Kidney (tissue), 14 donors: ENCODE results near the gene OLIG2. TPM values are rescaled to one million over a fixed set of nuclear protein-coding genes. Genes with fewer than 3 reads are reported as not detected.

Experiments used
- DNase-seq, 5 donors: peaks; one replicate each; pipeline ENCODE4 v3.0.0-alpha.2; 2013 to 2020
- FAIRE-seq: peaks from 2 replicates; lab custom pipeline; 2012; peaks lifted over from hg19 to GRCh38; lab: Jason Lieb, UNC
- H3K27ac ChIP-seq, 2 donors: one replicate each; pipeline ENCODE4 v1.7.0; 2013; ENCODE audit warnings: low read depth in 2 of 2, low read length in 2 of 2, inconsistent platforms in 1 of 2
- H3K27me3 ChIP-seq: one replicate; pipeline ENCODE4 v1.7.1; 2013; ENCODE audit warnings: low read length, inconsistent platforms; ENCODE audit not compliant: control insufficient read depth, insufficient read depth
- H3K36me3 ChIP-seq, 3 donors: one replicate each; pipeline versions ENCODE4 v1.7.0 to v1.7.1; 2013; ENCODE audit warnings: low read length in 3 of 3, control low read depth in 1 of 3, inconsistent platforms in 1 of 3; ENCODE audit not compliant: insufficient read depth in 3 of 3, control insufficient read depth in 2 of 3
- H3K4me1 ChIP-seq, 3 donors: one replicate each; pipeline versions ENCODE4 v1.7.0 to v1.7.1; 2013; ENCODE audit warnings: low read length in 3 of 3, inconsistent platforms in 1 of 3, low read depth in 1 of 3; ENCODE audit not compliant: control insufficient read depth in 2 of 3, insufficient read depth in 2 of 3
- H3K4me3 ChIP-seq, 3 donors: one replicate each; pipeline versions ENCODE4 v1.7.0 to v1.8.1; 2013; ENCODE audit warnings: low read length in 3 of 3, control low read depth in 1 of 3, inconsistent platforms in 1 of 3
- H3K9ac ChIP-seq, 3 donors: one replicate each; pipeline versions ENCODE4 v1.7.0 to v1.7.1; 2013; ENCODE audit warnings: low read length in 3 of 3, control low read depth in 1 of 3, inconsistent platforms in 1 of 3
- H3K9me3 ChIP-seq, 3 donors: one replicate each; pipeline versions ENCODE4 v1.7.0 to v1.7.1; 2013; ENCODE audit warnings: low read length in 3 of 3, control low read depth in 1 of 3, inconsistent platforms in 1 of 3; ENCODE audit not compliant: control insufficient read depth in 2 of 3, insufficient read depth in 1 of 3
- intact Hi-C: fragments of 100-400 bp; cut with DNase I; formaldehyde crosslinking; loops from one replicate; pipeline ENCODE4 v1.11.1; 2022
- polyA plus RNA-seq: library from polyadenylated mRNA; stranded (reverse); fragments of 350-450 nt; fragmentation: Illumina TruSeq; extraction: RNeasy Lipid Tissue Mini Kit (QIAGEN cat#74804); gene quantifications from one replicate; pipeline ENCODE4 v1.2.3, GENCODE V29; 2014; ENCODE audit warnings: low read depth, low replicate concordance; ENCODE audit not compliant: insufficient read depth
- total RNA-seq: library from RNA; stranded (reverse); fragmentation: NEBNext Ultra II Directional; extraction: Animal tissue kit (Norgen Biotek cat#: 25700); gene quantifications from one replicate; pipeline ENCODE4 v1.2.1, GENCODE V29; 2021
- TF ChIP-seq, protein P1 (sequence below): IDR thresholded peaks from 3 replicates; pipeline ENCODE4 v1.5.1; 2012; ENCODE audit warnings: mild to moderate bottlenecking, moderate library complexity, borderline replicate concordance; ENCODE audit not compliant: insufficient read depth; ENCODE audit errors: extremely low read depth
- donor health status: control.
- donor health status: control.
- donor health status: control.
- donor health status: control.
- donor health status: control.
- donor health status: DM: yes; HTN: yes; CAD: no.
- donor health status: Normal renal cell carcinoma (clear cell type).

OLIG2 gene
- total and polyA plus RNA-seq, 2 donors from 2014 or later: not detected

DNA sequence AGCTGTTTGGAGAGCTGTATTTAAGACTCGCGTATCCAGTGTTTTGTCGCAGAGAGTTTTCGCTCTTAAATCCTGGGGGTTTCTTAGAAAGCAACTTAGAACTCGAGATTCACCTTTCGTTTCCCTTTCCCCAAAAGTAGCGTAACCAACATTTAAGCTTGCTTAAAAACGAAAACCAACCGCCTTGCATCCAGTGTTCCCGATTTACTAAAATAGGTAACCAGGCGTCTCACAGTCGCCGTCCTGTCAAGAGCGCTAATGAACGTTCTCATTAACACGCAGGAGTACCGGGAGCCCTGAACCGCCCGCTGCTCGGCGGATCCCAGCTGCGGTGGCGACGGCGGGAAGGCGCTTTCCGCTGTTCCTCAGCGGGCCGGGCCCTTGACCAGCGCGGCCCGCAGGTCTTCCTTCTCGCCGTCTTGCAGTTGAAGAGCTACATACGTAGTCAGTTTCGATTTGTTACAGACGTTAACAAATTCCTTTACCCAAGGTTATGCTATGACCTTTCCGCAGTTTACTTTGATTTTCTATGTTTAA lies 46.1 kb downstream of the OLIG2 start:
- Histone ChIP-seq H3K9ac (peak overlapping the region in 2 of 3 donors; percentile 37 to 74), H3K4me1 (peaks cover 0 to 6% (median 0%) of the 10 kb centered on the region in 3 donors), H3K36me3 (no peaks in the 10 kb centered on the region), H3K4me3 (peak overlapping the region in 2 of 3 donors; percentile 70 to 74), H3K27me3 (peaks cover 62% of the 10 kb centered on the region), H3K9me3 (no peaks in the 10 kb centered on the region), H3K27ac (peak overlapping the region; percentile 17 to 56)
- FAIRE-seq (no peak), DNase-seq (peak in 4 of 5 donors; percentile 41 to 55 (median 44))
- TF ChIP-seq, protein P1, sequence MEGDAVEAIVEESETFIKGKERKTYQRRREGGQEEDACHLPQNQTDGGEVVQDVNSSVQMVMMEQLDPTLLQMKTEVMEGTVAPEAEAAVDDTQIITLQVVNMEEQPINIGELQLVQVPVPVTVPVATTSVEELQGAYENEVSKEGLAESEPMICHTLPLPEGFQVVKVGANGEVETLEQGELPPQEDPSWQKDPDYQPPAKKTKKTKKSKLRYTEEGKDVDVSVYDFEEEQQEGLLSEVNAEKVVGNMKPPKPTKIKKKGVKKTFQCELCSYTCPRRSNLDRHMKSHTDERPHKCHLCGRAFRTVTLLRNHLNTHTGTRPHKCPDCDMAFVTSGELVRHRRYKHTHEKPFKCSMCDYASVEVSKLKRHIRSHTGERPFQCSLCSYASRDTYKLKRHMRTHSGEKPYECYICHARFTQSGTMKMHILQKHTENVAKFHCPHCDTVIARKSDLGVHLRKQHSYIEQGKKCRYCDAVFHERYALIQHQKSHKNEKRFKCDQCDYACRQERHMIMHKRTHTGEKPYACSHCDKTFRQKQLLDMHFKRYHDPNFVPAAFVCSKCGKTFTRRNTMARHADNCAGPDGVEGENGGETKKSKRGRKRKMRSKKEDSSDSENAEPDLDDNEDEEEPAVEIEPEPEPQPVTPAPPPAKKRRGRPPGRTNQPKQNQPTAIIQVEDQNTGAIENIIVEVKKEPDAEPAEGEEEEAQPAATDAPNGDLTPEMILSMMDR: no peak
- intact Hi-C loops: no loop called here

DNA sequence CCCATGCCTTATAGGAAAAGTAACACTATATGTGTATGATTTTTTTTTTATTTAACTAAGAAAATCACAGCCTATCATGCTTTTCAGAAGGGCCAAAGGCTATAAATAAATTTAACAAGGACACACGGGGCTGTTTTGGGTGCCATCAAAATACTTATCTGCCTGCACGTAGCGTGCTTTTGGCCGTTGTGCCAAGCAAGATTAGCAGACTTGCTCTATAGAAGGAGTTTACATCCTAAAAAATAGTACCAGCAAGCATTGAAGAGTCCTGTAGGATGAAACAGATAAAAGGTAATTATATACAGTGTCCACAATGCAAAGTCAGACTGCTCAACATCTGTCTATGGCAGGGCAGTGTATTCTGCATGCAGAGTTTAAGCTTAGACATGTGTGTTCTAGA lies 47.9 kb downstream of the OLIG2 start:
- Histone ChIP-seq H3K27me3 (peaks cover 56% of the 10 kb centered on the region), H3K27ac (no peak overlapping the region), H3K4me3 (no peak overlapping the region), H3K9me3 (no peaks in the 10 kb centered on the region), H3K4me1 (peaks cover 0 to 6% (median 0%) of the 10 kb centered on the region in 3 donors), H3K36me3 (no peaks in the 10 kb centered on the region), H3K9ac (no peak overlapping the region)
- intact Hi-C loops: no loop called here
- TF ChIP-seq, protein P1: no peak
- DNase-seq (no peak), FAIRE-seq (no peak)

DNA sequence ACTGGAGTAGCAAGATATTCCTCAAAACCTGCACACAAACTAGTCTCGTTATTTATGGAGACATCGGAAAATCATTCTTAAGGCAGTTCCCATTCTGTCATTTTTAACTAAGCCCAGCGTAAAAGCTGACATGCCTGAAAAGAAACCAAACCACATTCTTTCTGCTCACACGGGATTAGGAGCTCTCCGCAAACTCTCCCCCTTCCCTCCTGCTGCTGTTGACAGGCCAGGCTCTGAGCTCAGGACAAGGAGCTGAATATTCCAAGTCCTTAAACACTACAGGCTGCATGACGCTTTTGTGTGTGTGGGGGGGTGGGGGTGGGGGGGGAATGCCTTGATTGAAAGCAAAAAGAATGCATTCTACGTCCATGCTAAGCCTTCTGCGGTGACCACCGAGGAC lies 49.4 kb downstream of the OLIG2 start:
- TF ChIP-seq, protein P1: no peak
- FAIRE-seq (no peak), DNase-seq (peak in 3 of 5 donors; percentile 46 to 70 (median 52))
- no peaks in the 10 kb centered on the region for H3K9me3 ChIP-seq
- no peaks in the 10 kb centered on the region for H3K36me3 ChIP-seq
- intact Hi-C loops: no loop called here
- H3K4me3 ChIP-seq: no peak overlapping the region
- H3K27me3 ChIP-seq: peaks cover 46% of the 10 kb centered on the region
- peaks cover 0 to 6% (median 0%) of the 10 kb centered on the region in 3 donors for H3K4me1 ChIP-seq
- no peak overlapping the region for H3K9ac ChIP-seq
- H3K27ac ChIP-seq: peak overlapping the region in 1 of 2 donors; percentile 60
